Peyer's patch (tissue), 4 donors: Measurements from ENCODE around the gene FUT8.

Experiments used
- CTCF ChIP-seq, 6 experiments: fragments of 450-650 bp in 4 of 6; fragments of 200-600 bp in 2 of 6; sonication (generic) in 1 of 6; IDR thresholded peaks; one replicate each; pipeline ENCODE4 v1.5.1; 2017 to 2019; ENCODE audit warnings: antibody characterized with exemption in 6 of 6, mild to moderate bottlenecking in 3 of 6, moderate library complexity in 1 of 6
- POLR2A ChIP-seq, 2 donors: fragments of 450-650 bp; IDR thresholded peaks; one replicate each; pipeline ENCODE4 v1.5.1; 2017; ENCODE audit warnings: antibody characterized with exemption in 2 of 2, mild to moderate bottlenecking in 2 of 2, moderate library complexity in 2 of 2

GRCh38 chr14:65686761-65687160 lies 274.2 kb downstream of the FUT8 start:
- TF ChIP-seq CTCF (IDR thresholded peaks at IDR 0.05) (no peak), POLR2A (IDR thresholded peaks at IDR 0.05) (no peak)
